NCI-H345 treated with DMSO at 0.1 percent for 48 hours (cell line): ENCODE measurements around the gene BAG2.

Experiments used
- DNase-seq: peaks from one replicate; lab custom pipeline; 2025; ENCODE audit not compliant: unreplicated experiment; lab: John Stamatoyannopoulos, UW

The BAG2 gene

DNA sequence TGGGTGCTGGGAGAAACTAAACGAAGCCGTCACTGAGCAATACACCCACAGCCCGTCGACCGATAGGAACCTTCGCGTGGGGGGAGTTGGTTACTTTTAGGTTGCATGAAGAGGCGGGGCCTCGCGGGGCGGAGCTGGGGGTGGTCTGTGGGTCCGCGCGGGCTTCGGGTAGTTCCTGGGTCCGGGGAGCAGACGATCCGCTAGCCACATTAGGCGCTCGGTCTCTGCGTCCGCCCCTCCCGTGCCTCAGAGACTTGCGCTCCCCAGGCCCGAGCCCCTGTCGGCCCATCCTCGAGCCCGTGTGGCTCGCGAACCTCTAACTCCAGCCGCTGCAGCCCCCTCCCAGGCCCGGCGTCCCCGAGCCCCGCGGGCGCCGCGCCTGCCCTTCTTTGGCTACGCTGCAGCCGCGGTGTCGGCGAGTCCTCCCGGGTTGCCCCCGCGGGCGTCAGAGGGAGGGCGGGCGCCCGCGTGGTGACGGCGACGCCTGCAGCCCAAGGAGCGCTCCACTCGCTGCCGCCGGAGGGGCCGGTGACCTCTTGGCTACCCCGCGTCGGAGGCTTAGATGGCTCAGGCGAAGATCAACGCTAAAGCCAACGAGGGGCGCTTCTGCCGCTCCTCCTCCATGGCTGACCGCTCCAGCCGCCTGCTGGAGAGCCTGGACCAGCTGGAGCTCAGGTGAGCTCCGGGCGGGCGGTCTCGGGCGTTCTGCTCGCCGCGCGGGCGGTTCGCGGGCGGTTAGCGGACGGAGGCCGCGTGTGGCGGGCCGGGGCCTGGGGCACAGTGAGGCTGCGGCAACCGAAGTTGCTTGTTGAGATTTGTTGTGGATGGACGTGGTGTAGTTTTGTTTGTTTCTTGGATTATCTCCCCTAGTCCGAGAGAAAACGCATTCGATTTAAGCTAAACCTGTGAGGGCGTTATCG is at the start of gene BAG2:
BAG2 (plus strand) TSS at position 191 of the 920 bp plus-strand sequence; CDS start at position 563, 372 bp downstream.
- DNase-seq: peak; percentile 52

DNA sequence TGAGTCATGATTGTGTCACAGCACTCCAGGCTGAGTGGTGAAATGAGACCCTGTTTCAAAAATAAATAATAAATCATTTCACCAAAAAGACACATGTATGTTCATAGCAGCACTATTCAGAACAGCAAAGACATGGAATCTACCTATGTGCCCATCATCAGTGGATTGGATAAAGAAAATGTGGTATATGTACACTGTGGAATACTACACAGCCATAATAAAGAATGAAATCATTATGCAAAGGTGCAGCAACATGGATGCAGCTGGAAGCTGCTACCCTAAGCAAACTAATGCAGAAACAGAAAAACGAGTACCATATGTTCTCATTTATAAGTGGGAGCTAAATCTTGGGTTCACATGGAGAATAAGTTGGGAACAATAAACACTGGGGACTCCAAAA is 49.0 kb upstream of the BAG2 start:
- DNase-seq: no peak

DNA sequence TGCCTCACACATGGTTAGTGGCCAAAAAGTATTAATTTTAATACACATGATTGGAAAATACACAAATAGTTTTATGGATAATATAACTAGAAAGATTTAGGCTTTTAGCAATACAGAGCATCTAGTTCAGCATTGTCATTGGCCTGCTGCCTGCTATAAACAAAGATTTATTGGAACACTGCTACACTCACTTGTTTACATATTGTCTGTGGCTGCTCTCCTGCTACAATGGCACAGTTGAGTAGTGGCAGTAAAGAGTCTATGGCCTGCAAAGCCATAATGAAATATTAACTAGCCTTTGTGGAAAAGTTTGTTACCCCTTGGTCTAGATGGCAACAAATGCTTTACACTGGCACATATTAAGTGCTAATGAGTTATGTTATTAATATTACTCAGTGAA is 44.4 kb upstream of the BAG2 start:
- no peak for DNase-seq

DNA sequence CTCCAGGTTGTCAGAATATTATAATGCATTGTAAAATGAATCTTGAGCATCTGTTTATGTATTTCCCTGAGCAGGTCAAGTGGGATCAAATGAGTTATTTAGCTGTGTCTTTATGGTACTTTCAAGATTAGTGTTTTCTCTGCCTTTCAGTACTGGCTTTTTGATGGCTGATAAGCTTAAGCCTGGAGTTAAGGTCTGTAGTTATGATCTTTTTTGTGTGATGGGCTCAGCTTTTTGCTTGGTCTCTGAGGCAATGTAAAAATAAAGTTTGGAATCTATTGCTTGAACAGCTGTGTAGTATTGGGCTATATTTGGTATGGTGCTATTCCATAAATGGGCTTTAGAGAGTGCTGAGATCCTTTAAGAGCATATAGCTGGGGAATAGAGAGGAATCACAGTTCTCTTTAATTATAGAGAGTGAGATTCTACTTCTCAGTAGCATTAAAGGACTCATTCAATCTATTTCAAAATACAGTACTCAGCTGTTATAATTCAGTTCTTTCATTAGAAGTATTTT is 41.4 kb upstream of the BAG2 start:
- DNase-seq: no peak

DNA sequence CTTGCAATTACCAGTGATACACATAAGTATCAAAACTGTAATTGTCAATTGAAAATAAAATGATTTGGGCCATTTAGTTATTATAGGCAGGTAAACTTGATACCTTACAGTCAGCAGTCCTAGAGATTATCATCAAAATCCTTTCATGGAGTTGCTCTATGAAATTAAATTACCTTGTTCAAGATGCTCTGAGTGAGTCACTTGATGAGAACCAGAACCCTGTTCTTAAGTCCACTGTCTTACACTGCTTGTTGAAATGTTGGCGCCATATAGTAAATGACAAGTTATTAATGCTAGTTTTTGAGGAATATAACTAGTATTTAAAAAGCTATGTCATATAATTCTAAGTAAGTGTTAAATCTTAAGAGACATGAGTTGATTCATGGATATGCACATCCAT is 37.2 kb upstream of the BAG2 start:
- no peak for DNase-seq

DNA sequence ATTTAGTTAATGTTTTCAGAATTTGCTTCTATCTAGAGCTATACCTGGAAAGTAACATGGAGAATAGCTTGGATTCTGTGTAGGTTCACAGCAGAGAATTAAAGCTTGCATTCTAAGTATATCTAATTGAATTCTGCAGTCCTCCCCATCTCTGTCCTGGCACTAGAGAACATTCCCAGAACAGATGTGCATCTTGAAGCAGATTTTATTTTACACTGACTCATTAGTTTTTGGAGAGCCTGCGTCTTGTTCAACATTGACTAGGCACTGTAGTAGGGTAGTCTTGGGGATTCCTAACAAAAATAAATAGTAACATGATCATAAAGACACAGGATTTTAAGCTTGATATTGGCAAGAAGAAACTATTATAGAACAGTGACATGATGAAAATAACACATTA is 36.2 kb upstream of the BAG2 start:
- DNase-seq: no peak

DNA sequence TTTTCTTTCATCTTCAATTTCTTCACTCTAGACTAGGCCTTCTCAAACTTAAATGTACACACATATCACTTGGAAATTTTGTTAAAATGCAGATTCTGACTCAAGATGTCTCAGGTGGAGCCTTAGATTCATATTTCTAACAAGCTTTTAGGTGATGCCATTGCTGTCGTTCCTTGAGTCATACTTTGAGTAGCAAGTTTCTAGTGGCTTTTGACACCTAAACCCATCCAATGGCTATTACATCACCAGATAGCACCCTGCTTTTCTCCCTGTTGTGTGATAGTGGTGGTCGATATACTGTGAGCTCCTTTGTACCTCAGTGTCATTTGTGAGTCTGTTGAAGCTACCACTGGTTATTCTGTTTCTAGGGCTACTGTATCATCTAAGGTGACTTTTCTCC is 34.8 kb upstream of the BAG2 start:
- DNase-seq: no peak

DNA sequence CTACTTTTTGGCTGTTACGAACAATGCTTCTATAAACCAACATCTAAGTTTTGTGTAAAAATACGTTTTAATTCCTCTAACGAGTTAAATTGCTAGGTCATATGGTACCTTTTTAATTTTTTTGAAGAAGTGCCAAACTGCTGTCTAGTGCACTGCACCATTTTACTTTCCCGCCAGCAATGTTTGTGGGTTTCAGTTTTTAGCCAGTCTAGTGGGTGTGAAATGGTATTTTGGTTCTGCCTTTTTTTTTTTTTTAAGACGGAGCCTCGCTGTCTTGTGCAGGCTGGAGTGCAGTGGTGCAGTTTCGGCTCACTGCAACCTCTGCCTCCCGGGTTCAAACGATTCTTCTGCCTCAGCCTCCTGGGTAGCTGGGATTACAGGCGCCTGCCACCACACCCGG is 34.1 kb upstream of the BAG2 start:
- DNase-seq: no peak

DNA sequence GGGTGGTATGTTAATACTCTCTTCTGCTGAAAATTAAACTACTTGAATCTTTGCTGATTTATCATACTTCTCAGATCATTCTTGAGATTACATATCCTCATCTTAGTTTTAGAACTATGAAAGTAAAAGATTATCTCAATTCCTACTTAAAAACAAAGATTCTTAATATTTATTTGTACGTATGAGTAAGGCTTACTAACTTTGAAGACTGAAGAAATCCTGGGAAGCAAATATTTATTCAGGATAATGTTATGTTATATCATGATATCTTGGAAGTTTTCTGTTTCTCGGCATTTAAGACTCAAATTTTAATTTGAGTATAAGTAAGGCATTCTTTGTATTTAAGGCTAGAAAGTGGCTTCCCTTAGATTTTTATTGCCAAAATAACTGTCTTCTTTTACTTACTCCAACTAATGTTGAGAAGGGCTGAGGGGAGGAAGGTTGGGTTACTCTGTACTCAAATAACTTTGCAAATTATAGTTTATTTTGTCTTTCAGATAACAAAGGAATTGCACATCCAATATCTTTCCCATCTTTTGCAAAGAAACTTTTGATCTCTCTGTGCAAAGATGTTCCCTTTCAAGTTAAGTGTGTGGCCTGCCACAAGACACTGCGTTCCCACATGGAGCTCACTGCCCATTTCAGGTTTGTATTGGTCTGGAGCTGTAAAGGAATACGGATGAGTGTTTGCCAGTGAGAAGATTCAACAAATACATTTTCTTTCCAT is 30.5 kb upstream of the BAG2 start:
- no peak for DNase-seq

DNA sequence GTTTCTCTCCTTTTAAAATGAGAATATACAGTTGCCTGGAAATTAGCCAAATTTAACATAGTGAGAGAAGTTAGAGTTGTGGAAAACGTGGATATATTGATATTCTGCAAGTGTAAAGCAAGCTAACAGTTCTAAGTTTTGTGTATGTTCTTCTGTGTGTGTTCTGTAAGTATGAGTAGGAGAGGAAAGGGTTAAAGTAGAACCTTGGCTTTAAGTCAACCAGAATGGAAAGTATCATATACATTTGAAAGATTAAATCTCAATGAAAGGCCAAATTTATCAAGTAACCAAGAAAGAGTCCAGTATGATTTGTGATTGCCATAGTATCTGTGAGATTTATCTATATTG is 30.0 kb upstream of the BAG2 start:
- DNase-seq: no peak

DNA sequence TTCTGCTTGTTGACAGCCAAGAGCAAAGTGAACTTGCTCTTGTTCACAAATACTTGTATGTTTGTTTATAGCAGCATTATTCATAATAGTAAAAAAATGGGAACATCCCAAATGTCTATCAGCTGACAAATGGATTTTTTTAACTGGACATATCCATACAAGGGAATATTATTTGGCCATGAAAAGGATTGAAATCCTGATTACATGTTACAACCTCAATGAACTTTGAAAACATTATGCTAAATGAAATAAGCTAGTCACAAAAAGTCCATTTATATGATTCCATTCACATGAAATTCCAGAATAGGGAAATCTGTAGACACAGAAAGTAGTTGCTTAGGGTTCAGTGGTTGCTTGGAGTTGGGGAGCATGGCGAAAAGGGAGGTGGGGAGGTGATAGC is 28.4 kb upstream of the BAG2 start:
- no peak for DNase-seq

DNA sequence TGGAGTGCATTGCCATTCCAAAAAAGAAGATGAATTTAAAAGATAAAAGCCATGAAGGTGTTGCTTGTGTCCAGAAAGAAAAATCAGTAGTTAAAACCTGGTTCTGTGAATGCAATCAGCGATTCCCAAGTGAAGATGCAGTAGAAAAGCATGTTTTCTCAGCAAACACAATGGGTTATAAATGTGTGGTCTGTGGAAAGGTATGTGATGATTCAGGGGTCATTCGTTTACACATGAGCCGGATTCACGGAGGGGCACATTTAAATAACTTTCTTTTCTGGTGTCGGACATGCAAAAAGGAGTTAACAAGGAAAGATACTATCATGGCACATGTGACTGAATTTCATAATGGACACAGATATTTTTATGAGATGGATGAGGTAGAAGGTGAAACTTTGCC is 24.7 kb upstream of the BAG2 start:
- no peak for DNase-seq

DNA sequence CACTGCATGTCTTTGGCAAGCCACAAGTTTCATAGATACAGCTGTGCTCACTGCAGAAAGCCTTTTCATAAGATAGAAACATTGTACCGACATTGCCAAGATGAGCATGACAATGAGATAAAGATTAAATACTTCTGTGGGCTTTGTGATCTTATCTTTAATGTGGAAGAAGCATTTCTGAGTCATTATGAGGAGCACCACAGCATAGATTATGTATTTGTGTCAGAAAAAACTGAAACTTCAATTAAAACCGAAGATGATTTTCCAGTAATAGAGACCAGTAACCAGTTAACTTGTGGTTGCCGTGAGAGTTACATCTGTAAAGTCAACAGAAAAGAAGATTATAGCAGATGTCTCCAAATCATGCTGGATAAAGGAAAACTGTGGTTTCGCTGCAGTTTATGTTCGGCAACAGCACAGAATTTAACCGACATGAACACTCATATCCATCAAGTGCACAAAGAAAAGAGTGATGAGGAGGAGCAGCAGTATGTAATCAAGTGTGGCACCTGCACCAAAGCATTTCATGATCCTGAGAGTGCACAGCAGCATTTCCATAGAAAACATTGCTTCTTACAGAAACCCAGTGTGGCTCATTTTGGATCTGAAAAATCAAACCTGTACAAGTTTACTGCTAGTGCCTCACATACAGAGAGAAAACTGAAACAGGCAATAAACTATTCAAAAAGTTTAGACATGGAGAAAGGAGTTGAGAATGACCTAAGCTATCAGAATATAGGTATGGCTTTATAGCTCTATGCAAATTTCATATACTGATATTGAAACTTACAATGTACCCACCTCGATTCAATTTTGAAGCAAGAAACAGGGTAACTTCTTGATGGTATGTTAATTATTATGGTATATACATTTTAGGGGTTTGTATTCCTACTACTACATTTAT is 23.9 kb upstream of the BAG2 start:
- DNase-seq: no peak

DNA sequence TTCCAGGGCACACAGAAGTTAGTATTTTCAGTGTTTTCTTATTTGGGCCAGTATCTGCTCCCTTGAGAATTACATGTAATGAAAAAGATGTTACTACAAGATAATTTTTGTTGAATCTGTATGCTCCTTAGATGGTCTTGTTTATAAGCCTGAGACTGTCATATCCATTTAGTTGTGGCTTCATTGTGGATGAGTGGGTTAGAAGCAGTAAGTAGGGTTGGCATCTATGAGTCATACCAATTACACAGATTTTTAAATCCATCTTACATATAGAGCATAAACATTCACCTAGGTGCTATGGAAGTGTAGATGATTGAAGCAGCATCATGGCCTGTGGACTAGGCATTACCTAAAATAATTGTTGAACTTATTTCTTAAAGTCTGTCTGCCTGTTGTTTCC is 13.5 kb upstream of the BAG2 start:
- no peak for DNase-seq

DNA sequence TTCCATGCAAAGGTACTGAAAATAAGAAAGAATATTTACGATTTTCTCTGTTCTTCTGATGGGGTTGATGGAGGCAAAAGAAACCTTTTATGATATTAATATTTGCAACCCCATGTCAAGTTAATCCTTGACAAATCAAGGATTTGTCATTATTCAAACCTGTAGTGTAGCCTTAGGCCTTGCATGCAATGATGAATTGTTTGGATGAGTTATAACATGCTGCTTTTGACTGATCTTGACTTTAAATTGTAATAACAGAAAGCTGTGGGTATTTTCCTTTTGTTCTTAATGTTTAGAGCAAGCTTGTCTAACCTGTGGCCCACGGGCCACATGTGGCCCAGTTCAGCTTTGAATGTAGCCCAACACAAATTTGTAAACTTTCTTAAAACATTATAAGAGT is 13.0 kb upstream of the BAG2 start:
- DNase-seq: no peak

DNA sequence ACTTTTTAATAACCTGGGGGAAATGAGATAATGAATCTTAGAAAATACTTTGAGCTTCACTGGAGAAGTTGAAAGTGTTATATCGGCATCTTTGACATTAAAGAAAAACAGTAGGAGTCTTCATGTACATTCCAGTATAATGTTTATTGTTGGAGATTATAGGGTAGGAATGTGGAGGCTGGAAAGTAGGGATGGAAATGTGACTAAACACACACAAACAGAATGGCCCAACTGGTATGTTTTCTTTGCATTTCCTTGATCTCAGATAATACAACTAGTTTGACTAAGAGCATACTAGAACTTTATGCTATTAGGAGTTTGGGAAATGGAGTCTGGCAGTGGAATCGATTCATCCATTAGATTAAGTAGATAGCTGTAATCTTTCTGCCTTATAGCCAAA is 10.1 kb upstream of the BAG2 start:
- DNase-seq: no peak

DNA sequence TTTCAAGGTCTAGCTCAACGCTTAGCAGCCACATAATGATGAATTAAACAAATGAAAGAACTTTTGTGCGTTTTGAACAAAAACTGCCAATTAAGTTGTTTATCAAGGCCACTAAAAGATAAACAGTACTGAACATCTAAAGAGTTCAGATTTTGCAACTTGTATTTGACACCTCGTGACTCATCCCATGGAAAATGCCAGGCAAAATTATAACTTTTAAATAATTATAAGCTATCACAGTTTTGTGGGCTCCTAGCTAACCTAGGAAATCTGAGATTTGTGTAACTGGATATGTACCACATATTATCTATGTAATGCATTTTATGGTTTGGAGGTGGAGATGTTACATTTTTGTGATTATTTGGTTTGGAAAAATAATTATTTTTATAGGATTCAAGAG is 9.6 kb upstream of the BAG2 start:
- DNase-seq: no peak

DNA sequence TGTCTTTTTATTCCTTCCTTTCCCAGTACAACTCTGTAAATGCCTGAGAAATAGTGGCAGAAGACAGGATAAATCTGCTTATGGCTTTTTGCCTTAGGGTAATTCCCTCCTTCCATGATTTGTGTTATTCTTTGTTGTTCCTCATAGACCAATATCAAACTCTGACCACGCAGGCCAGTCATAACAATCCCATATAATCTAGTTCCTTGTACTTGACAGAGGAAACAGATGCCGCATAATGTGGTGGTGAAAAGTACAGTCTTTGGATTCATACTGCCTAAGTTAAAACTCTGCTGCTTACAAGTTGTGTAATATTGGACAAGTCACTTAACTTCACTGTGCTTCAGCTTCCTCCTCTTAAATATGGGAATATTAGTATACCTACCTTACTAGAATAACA is 8.2 kb upstream of the BAG2 start:
- DNase-seq: no peak

DNA sequence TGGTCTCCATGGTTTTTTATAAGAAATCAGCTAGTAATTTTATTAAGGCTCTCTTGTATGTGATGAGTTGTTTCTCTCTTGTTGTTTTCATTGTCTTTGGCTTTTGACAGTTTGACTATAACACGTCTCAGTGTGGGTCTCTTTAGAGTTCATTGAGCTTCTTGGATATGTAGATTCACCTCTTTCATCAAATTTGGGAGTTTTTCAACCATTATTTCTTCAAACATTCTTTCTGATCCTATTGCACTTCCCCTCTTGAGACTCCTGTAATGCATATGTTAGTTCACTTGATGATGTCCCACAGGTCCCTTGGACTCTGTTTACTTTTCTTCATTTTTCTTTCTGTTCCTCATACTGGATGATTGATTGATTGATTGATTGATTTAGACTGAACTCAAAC is 7.0 kb upstream of the BAG2 start:
- DNase-seq: no peak

DNA sequence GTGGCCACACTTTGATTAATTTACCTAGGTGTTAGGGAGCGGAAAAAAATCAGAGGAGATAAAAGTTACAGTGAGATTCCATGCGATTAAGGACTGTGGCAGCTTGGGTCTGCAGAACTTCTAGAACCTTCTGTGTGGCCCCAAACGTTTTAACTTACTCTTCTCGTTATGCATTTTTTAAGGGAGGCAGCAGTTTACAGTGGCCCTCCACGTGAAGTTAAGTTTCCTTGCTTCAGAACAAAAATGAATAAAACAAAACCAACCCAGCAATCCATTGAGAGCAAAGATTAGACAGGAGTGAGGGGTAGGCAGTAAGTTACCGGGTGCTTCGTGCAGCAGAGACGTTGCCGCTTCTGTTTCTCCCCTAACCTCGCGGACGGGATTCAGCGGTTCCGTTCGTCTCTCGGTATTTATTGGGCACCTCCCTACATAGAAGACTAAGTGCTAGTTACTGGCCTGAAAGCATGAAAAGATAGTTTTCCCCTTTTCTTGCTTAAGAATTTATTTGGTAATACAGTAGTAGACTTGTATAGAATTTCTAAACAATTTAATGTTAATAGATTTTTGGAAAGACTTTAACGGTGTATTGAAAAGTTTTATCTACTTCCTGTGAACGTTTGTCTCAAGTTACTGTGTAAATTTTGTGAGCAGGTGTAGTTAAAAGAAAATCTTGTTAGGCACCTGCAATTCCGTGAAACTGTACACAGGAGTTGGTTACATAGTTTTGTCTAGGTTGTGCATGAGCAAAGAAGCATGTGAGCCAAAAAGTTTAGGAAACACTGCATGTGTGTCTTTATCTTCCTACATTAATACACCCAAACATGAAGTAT is 1.1 kb downstream of the BAG2 start:
- DNase-seq: no peak
